AG09309 (cell line): ENCODE results near the gene TIMP2.

Experiments used
- DNase-seq: peaks from one replicate; pipeline ENCODE4 v3.0.0-alpha.2; 2010; ENCODE audit warnings: low read depth
- H3K4me3 ChIP-seq: 2 replicates; pipeline ENCODE4 v1.5.1; 2011; ENCODE audit warnings: mild to moderate bottlenecking, low read depth, low read length, moderate library complexity; ENCODE audit not compliant: control insufficient read depth
- CTCF ChIP-seq: IDR thresholded peaks from 2 replicates; pipeline ENCODE4 v1.5.1; 2011; ENCODE audit warnings: mild to moderate bottlenecking, low read depth, low read length, inconsistent platforms; ENCODE audit not compliant: insufficient read depth, control insufficient read depth; ENCODE audit errors: missing control alignments

The TIMP2 gene

GRCh38 chr17:78855561-78856165 is 69.5 kb downstream of the TIMP2 start:
- TF ChIP-seq CTCF = no peak
- no peak for DNase-seq
- H3K4me3 ChIP-seq = no peak overlapping the region

GRCh38 chr17:78854508-78854907 is 70.7 kb downstream of the TIMP2 start:
- H3K4me3 ChIP-seq = no peak overlapping the region
- TF ChIP-seq CTCF = no peak
- no peak for DNase-seq

- no peak for DNase-seq
- TF ChIP-seq CTCF = no peak
- no peak overlapping the region for H3K4me3 ChIP-seq
Observed at GRCh38 chr17:78853926-78854394, 71.2 kb downstream of the TIMP2 start.

- TF ChIP-seq CTCF = peak; percentile 7
- no peak for DNase-seq
Observed at GRCh38 chr17:78852709-78853121, 72.5 kb downstream of the TIMP2 start.

GRCh38 chr17:78849026-78849425 is 76.2 kb downstream of the TIMP2 start:
- DNase-seq = no peak
- no peak for TF ChIP-seq CTCF
- H3K4me3 ChIP-seq = no peak overlapping the region

More at GRCh38 chr17:78852709-78853121, 72.5 kb downstream of the TIMP2 start:
- H3K4me3 ChIP-seq = no peak overlapping the region

GRCh38 chr17:78847052-78847451 is 78.1 kb downstream of the TIMP2 start:
- no peak for DNase-seq
- TF ChIP-seq CTCF = no peak
- H3K4me3 ChIP-seq = no peak overlapping the region
